Neural progenitor cell (in vitro differentiated cells): ENCODE measurements around the gene CDCA3.

Experiments used
- EZH2 ChIP-seq: fragments of 200-600 bp; sonication (generic); IDR thresholded peaks from 2 replicates; pipeline ENCODE4 v1.6.1; 2017; ENCODE audit warnings: antibody characterized with exemption, mild to moderate bottlenecking, moderate library complexity
- TF ChIP-seq, protein P1 (sequence below): fragments of 200-600 bp; sonication (generic); IDR thresholded peaks from 2 replicates; pipeline ENCODE4 v1.5.1; 2017; ENCODE audit warnings: antibody characterized with exemption, mild to moderate bottlenecking

DNA sequence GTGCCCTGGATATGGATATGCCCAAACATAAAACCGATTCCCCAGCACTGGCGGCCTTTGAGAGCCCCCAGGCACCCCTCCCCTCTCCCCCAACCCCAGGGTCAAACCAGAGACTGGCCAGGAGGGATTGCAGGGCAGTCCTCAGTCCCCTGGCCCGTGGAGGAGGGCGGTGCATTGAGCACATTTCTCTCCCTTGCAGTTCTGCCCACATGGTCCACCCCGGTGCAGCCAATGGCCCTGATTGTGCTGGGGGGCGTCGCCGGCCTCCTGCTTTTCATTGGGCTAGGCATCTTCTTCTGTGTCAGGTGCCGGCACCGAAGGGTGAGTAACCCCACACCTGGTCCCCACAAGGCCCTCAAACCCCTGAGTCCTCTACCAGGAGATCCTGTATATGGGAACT lies 32.9 kb downstream of the CDCA3 start:
- TF ChIP-seq, protein P1, sequence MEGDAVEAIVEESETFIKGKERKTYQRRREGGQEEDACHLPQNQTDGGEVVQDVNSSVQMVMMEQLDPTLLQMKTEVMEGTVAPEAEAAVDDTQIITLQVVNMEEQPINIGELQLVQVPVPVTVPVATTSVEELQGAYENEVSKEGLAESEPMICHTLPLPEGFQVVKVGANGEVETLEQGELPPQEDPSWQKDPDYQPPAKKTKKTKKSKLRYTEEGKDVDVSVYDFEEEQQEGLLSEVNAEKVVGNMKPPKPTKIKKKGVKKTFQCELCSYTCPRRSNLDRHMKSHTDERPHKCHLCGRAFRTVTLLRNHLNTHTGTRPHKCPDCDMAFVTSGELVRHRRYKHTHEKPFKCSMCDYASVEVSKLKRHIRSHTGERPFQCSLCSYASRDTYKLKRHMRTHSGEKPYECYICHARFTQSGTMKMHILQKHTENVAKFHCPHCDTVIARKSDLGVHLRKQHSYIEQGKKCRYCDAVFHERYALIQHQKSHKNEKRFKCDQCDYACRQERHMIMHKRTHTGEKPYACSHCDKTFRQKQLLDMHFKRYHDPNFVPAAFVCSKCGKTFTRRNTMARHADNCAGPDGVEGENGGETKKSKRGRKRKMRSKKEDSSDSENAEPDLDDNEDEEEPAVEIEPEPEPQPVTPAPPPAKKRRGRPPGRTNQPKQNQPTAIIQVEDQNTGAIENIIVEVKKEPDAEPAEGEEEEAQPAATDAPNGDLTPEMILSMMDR, result no peak
- no peak for TF ChIP-seq EZH2
